IPS DF 4.7 (cell line): Measurements from ENCODE around the gene KLHDC7B.

Source experiments
- DNase-seq: peaks from one replicate; pipeline ENCODE4 v3.0.0-alpha.2; 2013; ENCODE audit warnings: low spot score; ENCODE audit errors: extremely low read depth

Gene KLHDC7B

DNA sequence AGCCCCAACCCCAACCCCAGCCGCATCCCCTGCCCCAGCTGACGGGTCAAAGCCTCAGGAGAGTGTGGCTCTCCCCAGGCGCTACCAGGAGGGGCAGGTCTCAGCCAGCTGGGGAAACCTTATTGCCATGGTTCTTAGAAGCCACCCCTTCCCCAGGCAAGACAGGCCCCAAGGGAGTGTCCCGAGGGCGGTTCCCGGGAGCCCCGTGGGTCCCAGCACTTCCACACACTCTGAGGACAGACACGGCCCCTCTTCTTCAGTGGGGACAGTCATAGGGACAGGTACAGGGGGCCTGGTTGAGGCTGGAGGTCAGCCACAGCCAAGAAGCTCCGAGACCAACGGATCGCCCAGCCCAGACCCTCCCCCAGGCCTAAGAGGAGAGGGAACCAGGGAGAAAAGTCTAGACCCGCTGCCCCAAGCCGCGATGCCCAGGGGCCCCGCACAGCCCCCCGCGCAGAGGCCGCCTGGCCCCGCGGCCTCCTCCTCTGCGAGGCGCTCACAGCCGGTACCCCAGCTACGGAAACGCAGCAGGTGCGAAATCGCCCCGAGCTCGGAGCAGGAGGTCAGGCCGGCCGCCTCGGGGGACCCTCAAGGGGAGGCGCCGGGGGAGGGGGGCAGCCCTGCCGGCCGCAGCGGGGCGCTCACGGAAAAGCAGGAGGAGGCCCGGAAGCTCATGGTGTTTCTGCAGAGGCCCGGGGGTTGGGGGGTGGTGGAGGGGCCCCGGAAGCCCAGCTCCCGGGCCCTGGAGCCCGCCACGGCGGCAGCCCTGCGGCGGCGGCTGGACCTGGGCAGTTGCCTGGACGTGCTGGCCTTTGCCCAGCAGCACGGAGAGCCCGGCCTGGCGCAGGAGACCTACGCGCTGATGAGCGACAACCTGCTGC lies 2.6 kb downstream of the KLHDC7B start:
- no peak for DNase-seq

DNA sequence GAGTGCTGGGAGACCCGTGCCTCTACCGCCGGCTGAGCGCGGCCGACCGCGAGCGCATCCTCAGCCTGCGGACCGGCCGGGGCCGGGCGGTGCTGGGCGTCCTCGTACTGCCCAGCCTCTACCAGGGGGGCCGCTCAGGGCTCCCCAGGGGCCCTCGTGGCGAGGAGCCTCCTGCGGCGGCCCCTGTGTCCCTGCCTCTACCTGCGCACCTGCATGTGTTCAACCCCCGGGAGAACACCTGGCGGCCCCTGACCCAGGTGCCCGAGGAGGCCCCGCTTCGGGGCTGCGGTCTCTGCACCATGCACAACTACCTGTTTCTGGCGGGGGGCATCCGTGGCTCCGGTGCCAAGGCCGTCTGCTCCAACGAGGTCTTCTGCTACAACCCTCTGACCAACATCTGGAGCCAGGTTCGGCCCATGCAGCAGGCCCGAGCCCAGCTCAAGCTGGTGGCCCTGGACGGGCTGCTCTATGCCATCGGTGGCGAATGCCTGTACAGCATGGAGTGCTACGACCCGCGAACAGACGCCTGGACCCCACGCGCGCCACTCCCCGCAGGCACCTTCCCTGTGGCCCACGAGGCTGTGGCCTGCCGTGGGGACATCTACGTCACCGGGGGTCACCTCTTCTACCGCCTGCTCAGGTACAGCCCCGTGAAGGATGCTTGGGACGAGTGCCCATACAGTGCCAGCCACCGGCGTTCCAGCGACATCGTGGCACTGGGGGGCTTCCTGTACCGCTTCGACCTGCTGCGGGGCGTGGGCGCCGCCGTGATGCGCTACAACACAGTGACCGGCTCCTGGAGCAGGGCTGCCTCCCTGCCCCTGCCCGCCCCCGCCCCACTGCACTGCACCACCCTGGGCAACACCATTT lies 3.5 kb downstream of the KLHDC7B start:
- DNase-seq = no peak

DNA sequence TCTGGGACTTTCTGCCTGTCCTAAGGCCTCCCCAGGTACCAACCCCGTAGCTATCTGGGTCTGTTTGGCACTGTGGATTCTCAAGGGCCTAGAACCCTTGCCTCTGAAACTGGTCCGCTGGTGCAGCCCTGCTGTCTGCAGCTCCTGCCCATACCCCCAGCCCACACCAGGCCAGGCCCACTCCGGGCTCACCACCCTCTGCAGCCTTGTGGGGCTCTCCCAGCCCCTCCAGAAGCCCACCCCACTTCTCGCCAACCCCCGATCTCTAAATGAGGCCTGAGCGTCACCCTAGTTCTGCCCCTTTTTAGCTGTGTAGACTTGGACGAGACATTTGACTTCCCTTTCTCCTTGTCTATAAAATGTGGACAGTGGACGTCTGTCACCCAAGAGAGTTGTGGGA lies 4.7 kb downstream of the KLHDC7B start:
- DNase-seq = no peak

DNA sequence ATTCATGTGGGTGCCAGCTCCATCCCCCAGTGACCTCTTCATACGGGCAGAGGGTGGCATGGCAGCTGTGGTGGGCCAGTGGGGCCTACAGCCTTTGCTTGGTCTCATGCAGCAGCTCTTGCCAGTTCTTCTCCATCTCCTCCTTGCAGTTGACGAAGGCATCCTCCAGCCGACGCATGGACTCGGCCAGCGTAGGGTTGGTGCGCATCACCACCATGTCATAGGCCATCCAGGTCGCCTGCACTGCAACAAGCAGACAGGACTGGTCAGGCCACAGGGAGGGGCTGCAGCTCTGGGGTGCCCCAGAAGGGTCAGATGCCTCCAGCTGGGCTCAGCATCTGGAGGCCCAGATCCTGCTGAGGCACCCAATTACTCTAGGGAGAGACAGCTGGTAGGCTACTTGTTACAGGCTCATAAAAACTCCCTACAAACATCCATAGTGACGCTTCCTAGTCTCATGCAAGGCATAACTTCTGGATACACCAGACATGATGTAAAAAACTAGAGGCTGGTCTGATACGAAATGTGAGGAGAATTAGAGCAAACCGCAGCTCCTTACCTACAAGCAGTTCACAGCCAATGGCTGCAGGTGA lies 5.6 kb downstream of the KLHDC7B start:
- no peak for DNase-seq

DNA sequence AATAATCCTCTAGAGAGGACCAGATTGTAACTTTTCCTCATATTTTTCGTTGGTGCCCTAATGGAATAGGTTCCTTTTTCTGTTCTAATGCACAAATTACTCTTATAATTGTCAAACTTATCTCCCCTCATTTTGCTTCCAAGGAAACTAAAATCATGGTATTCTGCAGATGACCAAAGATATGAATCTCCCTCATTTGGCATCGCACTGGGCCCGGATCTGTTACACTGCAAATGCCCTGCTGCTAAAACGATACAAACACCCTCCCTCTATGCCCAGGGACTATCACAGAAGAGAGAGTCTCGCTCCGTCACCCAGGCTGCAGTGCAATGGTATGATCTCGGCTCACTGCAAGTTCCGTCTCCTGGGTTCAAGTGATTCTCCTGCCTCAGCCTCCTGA lies 7.6 kb downstream of the KLHDC7B start:
- no peak for DNase-seq

DNA sequence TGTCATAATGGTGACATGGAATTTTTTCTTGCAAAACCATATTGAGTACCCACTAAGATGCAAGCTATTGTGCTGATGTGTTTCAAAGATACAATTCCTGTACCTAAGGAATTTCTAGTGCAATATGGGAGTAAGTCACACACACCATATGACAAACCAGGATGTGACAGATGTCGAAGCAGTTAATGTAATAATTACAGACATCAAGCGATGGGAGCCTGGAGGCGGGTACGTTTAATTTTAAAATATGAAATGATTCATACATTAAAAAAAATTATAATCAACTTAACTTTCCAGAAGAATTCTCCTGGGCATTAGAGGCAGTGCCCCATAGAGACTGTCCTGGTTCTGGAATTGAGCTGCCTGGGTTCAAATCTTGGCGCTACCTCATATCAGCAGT lies 11.0 kb downstream of the KLHDC7B start:
- DNase-seq = no peak

DNA sequence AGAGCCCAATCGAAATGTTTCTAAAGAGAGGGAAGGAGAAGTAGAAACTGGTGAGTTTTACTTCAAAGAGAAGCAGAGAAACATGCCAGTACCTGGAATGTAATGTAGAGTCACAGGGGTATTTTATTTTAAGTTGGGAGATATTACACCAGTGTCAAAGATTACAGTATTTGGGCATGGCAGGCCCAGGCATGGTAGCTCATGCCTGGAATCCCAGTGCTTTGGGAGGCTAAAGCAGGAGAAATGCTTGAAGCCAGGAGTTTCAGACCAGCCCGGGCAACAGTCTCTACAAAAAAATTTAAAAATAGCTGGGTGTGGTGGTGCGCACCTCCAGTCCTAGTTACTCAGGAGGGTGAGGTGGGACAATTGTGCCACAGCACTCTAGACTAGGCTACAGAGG lies 14.3 kb downstream of the KLHDC7B start:
- no peak for DNase-seq

DNA sequence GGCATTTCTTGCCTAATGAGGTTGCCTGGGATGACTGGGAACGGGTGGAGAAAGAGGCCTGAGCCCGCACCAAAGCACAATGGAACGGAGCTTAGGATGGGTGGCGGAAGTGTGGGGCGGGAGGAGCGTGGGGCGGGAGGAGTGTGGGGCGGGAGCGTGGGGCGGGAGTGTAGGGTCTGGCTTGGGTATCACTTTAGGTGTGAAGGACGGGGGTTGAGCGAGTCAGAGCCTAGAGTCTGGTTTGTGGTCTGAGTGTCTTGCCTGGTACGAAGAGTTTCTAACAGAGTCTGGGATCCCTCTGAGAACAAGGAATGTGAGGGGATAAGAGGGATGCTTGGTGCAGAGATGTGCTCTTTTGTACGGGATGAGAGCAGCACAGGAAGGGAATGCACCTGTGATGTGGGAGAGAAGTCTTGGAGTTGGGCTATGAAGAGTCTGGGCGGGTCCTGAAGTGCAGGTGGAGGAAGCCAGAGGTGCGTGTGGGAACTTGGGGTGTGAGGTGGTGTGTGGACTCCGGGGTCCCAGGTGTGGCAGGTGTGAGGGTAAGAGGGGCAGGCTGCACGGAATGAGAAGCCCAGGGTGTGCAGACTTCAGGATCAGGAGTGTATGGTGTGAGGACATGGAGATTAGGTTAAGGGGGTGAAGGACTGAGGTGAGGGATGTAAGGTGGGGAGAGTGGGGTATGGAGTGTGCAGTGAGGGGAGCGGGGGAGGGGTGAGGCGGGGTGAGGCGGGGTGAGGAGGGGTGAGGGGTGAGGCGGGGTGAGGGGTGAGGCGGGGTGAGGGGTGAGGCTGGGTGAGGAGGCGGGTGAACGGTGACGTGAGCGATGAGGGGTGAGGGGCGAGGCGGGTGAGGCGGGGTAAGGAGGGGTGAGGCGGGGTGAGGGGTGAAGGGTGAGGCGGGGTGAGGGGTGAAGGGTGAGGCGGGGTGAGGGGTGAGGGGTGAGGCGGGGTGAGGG lies 16.0 kb downstream of the KLHDC7B start:
- no peak for DNase-seq

DNA sequence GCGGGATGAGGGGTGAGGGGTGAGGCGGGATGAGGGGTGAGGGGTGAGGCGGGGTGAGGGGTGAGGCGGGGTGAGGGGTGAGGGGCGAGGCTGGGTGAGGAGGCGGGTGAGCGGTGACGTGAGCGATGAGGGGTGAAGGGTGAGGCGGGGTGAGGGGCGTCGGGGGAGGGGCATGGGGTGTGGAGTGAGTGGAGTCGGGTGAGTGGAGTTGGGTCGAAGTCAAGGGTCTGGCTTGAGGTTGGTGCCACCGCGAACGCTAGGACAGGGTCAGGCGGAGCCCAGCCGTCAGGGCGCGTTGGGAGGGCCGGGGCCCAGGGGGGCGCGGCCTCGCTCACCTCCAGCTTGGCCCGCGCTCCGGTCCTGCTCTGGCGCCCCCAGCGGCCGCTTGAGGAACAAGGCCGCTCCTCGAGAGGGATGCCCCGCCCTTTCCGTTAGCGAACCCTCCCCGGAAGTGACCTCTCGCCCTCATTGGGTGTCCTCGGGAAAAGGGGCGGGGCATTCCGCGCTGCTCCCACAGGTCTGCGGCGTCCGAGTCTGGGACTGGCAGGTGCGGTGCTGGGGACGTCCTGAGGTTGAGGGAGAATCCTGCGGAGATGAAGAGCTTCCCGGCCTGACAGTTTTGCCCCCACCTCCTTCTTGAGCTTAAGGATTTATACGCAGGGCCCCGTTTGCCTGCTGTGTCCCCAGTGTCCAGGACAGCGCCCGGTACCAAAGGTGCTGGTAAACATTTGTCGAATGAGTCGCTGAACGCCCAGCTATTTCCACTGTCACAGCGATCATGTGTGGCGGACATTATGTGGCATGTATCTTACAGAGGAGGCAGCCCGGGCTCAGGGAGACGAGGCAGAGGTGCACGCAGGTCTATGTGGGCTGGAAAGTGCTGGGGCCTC lies 17.1 kb downstream of the KLHDC7B start, which contains the start of gene SYCE3:
TSS of gene SYCE3 (minus strand) at position 397 of the 890 bp plus-strand sequence. CDS start 6,514 bp downstream, outside the sequence.
- peak; percentile 66 for DNase-seq

DNA sequence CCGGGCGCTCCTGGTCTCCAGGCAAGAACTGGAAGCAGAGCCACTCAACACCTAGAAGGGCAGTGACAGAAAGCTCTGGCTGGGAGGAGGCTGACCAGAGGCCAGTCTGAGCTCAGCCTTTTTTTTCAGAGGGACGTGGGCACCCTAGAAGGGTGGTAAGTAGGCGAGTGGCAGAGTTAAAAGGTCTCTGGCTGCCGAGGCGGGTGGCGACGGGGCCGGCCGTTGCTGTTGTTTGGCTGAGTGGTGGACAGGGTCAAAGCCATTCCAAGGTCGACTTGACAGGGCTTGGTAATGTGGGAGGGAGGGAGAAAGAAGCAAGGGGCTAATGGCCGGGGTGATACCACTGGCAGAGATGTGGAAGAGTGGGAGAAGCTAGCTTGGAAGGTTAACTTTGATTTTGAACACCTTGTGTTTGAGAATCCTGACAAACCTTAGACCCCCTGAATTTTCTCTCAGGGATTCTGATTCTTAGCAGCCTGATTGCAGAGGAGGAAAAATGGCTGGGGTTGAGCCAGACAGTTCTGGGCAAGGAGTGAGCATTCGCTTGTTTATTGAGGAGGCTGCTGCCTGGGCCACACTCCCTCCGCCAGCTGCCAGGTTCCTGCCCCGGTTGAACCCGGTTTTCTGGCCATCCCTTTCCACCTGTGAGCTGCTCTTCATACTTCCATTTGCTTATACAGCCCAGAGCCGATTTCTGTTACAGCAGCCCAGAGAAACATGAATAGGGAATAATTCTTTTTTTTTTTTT lies 17.9 kb downstream of the KLHDC7B start:
- no peak for DNase-seq

DNA sequence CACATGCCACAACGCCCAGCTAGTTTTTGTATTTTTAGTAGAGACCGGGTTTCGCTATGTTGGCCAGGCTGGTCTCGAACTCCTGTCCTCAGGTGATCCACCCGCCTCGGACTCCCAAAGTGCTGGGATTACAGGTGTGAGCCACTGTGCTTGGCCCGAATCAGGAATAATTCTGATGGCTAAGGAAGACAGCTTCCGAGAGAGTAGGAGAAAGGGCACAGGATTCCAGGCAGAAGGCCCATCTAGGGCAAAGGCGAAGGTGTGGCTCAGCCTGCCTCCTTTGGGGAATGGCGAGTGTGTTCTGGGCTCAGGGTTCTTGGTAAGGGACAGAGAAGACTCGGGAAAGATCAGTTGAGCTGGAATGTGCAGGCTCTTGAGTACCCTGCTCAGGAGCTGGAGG lies 18.6 kb downstream of the KLHDC7B start:
- DNase-seq = no peak

DNA sequence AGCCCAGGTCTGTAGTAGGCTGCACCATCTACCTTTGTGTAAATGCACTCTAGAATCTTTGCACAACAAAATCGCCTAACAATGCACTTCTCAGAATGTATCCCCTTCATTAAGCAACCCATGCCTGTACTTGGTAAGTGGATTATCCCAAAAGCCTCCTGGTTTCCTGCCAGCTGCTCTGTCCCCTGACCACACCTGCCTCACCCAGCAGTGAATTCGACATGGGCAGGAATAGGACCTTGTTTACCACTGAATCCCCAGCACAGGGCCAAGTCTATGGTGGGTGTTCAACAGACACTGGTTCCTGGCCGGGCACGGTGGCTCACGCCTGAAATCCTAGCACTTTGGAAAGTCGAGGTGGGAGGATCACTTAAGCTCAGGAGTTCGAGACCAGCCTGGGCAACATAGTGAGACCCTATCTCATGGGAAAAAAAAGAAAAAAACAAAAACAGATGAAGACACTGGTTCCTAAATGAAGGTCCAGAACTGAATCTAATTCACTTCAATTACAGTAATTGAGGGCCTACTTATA lies 22.1 kb downstream of the KLHDC7B start:
- DNase-seq = no peak

DNA sequence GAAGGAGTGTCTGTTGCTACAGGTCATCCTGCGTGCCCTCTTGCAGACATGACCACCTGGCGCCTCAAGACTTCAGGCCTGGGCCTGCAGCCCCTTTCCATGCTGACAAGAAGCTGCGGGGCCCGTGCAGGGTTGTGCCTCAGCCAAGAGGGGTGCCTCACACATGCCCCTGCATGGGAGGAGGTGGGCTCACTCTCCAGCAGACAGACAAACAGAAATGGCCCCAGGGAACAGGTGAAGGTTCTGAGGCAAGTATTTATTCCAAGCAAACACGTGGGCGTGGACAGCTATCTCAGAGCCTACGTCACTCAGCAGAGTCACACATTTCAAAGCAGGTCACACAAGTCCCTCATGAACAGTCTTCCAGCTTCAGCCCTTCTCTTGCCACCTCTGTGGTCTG lies 22.9 kb downstream of the KLHDC7B start:
- DNase-seq = no peak

DNA sequence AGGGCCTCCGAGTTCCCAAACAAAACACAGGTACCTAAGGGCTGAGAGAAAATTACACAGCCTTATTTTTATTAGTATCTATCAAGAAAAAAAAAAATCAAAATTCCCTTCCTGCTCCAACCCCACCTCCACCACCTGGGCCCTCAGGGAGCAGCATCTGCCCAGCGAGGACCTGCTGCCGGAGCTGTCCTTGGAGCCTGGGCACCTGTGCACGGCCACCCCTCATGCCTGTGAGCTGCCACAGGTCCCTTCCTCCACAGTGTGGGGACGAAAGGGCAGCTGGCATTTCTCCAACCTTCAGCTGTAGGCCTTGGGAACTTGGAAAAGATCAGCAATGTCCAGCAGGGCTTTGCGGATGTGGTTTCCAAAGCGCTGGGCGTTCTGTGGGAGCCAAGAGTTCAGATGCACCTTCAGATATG lies 23.4 kb downstream of the KLHDC7B start:
- no peak for DNase-seq

DNA sequence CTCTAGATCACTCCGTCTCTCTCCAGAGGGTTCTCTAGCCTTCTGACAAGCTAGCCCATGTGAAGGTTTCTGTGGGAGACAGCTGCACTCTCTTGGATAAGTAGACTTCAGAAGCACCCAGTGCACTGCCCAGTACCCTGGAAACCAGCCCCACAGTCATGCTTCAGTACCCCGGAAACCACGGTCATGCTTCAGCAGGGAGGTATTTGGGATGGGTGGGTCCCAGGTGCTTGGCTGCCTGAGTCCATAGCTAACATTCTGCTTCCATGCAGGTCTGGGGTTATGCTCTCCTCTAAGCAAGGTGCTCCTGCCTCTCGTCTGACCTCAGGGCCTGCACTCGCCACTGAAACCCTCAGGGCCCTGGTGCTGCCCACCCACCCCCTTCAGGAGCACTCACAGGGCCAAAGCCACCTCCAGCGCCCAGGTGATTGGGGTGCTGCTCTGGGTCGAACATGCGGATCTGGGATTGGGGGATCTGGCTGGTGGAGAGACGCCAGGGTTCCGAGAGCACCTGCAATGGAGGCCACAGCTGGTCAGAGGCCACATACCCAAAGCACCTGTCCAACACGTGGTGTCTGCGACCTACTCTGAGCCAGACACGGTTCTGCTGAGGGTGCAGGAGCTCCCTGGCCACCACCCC lies 24.3 kb downstream of the KLHDC7B start:
- no peak for DNase-seq

DNA sequence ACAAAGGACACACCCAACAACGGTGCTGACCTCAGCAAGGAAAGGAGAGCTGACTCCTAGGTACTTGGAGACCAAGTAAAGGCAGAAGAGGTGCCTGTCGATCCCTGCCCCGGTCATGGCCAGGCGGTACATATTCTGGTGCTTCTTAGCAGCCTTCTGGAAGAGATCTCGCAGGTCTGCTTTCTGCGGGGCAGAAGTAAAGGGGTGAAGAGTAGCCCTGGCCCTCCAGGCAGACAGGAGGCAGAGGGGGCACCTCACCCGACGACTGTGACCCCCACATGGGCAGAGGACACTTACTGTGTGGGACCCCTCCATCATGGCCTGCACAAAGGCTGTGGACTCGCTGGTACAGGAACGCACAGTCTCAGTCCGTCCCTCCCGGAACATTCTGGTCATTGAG lies 25.2 kb downstream of the KLHDC7B start:
- DNase-seq = no peak

DNA sequence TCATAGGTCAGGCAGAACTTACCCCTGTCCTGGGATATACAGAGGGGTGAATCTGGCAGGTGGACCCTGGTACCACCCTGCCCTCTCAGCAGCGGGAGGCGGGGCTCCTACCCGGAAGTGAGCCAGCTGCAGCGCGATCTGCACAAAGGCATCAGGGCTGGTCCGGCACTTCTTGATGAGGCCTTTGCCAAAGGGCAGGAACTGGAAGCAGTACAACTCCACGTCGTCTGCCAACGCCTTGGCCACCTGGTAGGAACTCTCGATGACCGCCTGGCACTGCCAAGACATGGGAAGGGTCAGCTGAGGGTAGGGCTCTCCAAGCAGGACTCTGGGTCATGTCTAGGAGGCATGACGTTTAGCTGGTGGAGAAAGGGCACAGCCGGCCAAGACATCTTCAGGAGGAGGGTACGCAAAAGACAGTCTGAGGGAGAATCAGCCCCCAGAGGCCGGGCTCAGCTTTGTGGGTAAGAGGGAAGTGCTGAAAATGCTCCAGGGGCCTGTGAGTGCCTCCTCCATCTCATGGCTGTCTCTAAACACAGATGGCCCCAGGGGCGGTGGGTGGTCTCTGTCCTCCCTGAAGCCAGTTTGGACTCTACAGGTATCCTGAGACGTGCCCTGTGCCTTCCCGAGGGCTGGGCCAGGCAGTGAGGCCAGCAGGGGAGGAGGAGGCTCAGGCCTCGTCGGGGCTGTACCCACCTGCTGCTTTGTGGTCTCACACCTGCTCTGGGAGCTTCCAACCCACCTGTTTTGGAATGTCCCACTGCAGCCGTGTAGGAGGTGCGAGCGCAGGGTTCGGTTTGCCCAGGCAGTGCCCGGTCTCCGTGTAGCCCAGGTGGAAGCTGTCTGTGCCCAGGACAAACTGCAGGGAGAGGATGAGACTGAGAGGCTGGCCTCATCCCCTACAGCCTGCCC lies 25.8 kb downstream of the KLHDC7B start:
- no peak for DNase-seq
